DOHH2 (cell line): ENCODE measurements around the gene RHOC.
"Not testable (repeated sequence)": the region's sequence is repeated elsewhere in the genome, so short reads cannot be mapped to it uniquely, and the experiment has no call there.

Experiments
- EZH2phosphoT487 ChIP-seq: fragments of 200-600 bp; sonication (generic); IDR thresholded peaks from 2 replicates; pipeline ENCODE4 v1.6.1; 2017; ENCODE audit warnings: borderline replicate concordance, mild to moderate bottlenecking, antibody characterized with exemption, low read length, moderate library complexity, mixed read lengths
- TF ChIP-seq, protein P1 (sequence below): fragments of 200-600 bp; sonication (generic); IDR thresholded peaks from one replicate; pipeline ENCODE4 v1.5.1; 2014; ENCODE audit warnings: antibody characterized with exemption, mild to moderate bottlenecking, low read depth, low read length; ENCODE audit not compliant: poor library complexity, severe bottlenecking

DNA sequence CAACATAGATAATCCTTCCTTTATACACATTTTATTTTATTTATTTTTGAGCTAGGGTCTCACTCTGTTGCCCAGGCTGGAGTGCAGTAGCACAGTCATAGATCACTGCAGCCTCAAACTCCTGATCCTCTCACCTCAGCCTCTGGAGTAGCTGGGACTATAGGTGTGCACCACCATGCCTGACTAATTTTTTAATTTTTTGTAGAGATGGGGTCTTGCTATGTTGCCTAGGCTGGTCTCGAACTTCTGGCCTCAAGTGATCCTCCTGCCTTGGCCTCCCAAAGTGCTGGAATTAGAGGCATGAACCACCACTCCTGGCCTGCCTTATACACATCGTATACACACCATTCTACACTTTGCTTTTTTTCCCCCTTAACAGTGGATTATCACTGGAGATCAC, 14.4 kb upstream of the RHOC start:
- TF ChIP-seq, protein P1, sequence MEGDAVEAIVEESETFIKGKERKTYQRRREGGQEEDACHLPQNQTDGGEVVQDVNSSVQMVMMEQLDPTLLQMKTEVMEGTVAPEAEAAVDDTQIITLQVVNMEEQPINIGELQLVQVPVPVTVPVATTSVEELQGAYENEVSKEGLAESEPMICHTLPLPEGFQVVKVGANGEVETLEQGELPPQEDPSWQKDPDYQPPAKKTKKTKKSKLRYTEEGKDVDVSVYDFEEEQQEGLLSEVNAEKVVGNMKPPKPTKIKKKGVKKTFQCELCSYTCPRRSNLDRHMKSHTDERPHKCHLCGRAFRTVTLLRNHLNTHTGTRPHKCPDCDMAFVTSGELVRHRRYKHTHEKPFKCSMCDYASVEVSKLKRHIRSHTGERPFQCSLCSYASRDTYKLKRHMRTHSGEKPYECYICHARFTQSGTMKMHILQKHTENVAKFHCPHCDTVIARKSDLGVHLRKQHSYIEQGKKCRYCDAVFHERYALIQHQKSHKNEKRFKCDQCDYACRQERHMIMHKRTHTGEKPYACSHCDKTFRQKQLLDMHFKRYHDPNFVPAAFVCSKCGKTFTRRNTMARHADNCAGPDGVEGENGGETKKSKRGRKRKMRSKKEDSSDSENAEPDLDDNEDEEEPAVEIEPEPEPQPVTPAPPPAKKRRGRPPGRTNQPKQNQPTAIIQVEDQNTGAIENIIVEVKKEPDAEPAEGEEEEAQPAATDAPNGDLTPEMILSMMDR = not testable (repeated sequence)
- not testable (repeated sequence) for TF ChIP-seq EZH2phosphoT487
